OCI-LY1 (cell line): ENCODE data around the gene CELA2A.
"Not testable (repeated sequence)": the region's sequence is repeated elsewhere in the genome, so short reads cannot be mapped to it uniquely, and the experiment has no call there.

Source experiments
- EZH2 ChIP-seq: fragments of 200-600 bp; sonication (generic), shearing (Covaris generic); IDR thresholded peaks from 2 replicates; pipeline ENCODE4 v1.8.0; 2017; ENCODE audit warnings: borderline replicate concordance, mixed run types, mild to moderate bottlenecking, antibody characterized with exemption, low read length, moderate library complexity, mixed read lengths
- TF ChIP-seq, protein P1 (sequence below): fragments of 200-600 bp; sonication (generic), shearing (Covaris generic); IDR thresholded peaks from 2 replicates; pipeline ENCODE4 v1.5.1; 2017; ENCODE audit warnings: mild to moderate bottlenecking, antibody characterized with exemption, low read length, moderate library complexity, mixed read lengths

DNA sequence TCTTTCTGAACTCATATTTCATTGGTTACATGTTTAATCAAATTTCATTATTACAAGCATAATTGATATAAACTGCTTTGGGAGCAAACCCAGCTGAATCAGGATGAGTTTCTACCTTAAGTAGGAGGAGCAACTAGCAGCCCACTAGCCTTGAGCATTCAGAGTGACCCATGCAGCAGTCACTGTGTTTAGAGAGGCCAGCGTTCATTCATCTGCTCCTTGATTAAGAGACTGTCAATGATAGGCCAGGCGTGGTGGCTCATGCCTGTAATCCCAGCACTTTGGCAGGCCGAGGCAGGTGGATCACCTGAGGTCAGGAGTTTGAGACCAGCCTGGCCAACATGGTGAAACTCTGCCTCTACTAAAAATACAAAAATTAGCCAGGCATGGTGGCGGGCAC lies 1.9 kb downstream of the CELA2A start:
- not testable (repeated sequence) for TF ChIP-seq EZH2
- TF ChIP-seq, protein P1, sequence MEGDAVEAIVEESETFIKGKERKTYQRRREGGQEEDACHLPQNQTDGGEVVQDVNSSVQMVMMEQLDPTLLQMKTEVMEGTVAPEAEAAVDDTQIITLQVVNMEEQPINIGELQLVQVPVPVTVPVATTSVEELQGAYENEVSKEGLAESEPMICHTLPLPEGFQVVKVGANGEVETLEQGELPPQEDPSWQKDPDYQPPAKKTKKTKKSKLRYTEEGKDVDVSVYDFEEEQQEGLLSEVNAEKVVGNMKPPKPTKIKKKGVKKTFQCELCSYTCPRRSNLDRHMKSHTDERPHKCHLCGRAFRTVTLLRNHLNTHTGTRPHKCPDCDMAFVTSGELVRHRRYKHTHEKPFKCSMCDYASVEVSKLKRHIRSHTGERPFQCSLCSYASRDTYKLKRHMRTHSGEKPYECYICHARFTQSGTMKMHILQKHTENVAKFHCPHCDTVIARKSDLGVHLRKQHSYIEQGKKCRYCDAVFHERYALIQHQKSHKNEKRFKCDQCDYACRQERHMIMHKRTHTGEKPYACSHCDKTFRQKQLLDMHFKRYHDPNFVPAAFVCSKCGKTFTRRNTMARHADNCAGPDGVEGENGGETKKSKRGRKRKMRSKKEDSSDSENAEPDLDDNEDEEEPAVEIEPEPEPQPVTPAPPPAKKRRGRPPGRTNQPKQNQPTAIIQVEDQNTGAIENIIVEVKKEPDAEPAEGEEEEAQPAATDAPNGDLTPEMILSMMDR = not testable (repeated sequence)
